ENCODE measurements around the gene FBXO5.
A peak's percentile ranks its signal among the peaks of the same experiment; 100 is the strongest.

The FBXO5 gene

DNA sequence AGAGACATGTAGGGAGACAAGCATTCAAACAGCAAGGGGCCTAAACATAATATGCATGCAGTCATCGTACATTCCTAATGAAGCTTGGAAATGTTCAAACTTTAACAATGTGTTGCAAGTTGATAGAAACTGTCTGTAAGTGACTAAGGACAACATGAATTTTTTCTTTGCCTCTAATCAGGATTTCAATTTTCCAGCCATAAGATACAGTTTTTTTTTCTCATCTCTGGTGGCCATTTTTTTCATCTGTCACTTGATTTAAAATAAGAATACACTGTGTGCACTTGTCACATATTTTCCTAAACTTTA, 41.8 kb upstream of the FBXO5 start:
- TF ChIP-seq, protein P1, sequence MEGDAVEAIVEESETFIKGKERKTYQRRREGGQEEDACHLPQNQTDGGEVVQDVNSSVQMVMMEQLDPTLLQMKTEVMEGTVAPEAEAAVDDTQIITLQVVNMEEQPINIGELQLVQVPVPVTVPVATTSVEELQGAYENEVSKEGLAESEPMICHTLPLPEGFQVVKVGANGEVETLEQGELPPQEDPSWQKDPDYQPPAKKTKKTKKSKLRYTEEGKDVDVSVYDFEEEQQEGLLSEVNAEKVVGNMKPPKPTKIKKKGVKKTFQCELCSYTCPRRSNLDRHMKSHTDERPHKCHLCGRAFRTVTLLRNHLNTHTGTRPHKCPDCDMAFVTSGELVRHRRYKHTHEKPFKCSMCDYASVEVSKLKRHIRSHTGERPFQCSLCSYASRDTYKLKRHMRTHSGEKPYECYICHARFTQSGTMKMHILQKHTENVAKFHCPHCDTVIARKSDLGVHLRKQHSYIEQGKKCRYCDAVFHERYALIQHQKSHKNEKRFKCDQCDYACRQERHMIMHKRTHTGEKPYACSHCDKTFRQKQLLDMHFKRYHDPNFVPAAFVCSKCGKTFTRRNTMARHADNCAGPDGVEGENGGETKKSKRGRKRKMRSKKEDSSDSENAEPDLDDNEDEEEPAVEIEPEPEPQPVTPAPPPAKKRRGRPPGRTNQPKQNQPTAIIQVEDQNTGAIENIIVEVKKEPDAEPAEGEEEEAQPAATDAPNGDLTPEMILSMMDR (conservative IDR thresholded peaks at IDR 0.05; ENCODE audit: control insufficient read depth, insufficient read depth, low read depth, low read length) = no peak
- DNase-seq (ENCODE audit: low read depth) = no peak
- no peak overlapping the region for H3K4me3 ChIP-seq (ENCODE audit: control insufficient read depth, low read depth, low read length)

DNA sequence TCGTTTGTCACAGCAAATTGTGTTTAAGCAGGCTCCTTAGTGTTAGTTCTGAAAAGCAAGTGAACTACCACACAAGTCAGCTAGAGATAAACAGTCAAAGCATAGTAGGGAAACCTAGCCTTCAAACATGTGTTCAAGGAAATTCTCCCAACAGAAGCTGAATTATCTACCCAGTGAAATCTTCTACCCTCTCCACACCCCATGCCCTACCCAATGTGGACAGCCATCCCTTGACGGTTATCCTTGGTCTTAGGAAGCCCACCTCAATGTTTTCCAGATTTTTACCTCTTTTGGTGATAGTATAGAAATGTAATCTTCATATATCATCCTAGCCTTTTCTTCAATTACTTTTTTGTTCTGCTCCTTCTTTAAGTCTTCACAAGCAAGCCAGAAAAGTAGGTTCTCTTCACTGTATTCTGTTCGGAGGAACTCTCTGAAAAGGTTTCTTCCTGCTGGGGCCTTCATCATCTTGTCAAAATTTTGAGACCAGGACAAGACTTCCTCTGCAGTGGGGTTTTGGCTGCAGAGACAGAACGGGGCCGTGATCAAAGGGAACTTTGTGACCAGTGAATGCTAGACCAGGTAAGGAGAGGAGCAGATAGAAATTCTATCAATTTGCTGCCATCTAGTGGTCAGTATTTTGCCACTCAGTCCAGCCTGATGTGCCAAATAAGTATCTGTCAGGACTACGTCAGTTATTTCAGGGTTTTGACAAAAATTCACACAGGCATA, 41.3 kb upstream of the FBXO5 start:
- peak; percentile 68 for DNase-seq (ENCODE audit: low read depth)

DNA sequence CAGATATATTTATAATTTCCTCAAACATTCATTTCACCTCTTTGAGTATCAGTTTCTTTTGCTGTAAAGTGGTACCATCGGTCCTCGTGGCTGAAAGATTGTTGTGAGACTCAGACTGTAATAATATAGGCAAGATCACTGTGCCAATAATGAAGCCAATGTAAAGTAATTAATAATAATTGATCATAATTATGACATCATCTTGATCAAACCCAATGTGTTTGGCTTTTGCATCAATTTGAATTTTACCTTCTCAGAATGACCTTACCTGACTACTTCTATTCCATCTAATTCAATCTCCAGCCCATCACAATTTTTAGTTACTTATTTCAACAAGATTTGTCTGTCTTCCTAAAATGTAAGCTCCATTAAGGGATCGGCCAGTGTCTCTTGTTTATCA, 35.5 kb upstream of the FBXO5 start:
- no peak overlapping the region for H3K4me3 ChIP-seq (ENCODE audit: control insufficient read depth, low read depth, low read length)
- no peak for DNase-seq (ENCODE audit: low read depth)
- TF ChIP-seq, protein P1 (conservative IDR thresholded peaks at IDR 0.05; ENCODE audit: control insufficient read depth, insufficient read depth, low read depth, low read length) = no peak

More for the DNA sequence above, 41.3 kb upstream of the FBXO5 start:
- TF ChIP-seq, protein P1 (conservative IDR thresholded peaks at IDR 0.05; ENCODE audit: control insufficient read depth, insufficient read depth, low read depth, low read length) = peak; percentile 74
- no peak overlapping the region for H3K4me3 ChIP-seq (ENCODE audit: control insufficient read depth, low read depth, low read length)

DNA sequence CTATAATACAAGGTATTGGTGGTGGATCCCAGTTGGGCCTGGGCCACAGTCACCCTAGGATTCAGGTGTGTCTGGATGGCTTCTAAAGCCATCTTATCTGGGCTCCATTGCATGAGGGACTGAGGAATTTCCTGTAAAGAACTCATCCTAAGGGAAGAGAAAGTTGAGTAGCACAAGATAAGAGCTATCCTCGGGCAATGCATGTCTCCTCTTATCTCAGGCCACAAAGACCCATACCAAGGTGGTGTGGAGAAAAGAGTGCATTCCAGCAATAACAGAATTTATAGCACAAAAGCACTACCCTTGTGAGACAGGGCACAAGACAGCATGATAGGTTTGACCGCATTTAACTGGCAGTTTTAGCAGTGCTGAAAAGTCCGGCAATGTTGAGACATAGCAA, 34.0 kb upstream of the FBXO5 start:
- no peak overlapping the region for H3K4me3 ChIP-seq (ENCODE audit: control insufficient read depth, low read depth, low read length)
- no peak for DNase-seq (ENCODE audit: low read depth)

DNA sequence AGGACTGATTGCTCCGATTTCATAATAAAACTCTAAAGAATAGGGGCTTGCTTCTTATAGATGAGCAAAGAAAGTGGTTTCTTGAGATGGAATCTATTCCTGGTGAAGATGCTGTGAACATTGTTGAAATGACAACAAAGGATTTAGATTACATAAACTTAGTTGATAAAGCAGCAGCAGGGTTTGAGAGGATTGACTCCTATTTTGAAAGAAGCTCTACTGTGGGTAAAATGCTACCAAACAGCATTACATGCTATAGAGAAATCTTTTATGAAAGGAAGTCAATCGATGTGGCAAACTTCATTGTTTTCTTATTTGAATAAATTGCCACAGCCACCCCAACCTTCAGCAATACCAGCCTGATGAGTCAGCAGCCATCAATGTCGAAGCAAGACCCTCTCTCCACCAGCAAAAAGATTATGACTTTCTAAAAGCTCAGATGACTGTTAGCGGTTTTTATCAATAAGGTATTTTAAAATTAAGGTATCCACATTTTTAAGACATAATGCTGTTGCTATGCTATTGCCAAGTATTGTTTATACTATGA, 32.3 kb upstream of the FBXO5 start:
- H3K4me3 ChIP-seq (ENCODE audit: control insufficient read depth, low read depth, low read length) = no peak overlapping the region
- TF ChIP-seq, protein P1 (conservative IDR thresholded peaks at IDR 0.05; ENCODE audit: control insufficient read depth, insufficient read depth, low read depth, low read length) = no peak
- DNase-seq (ENCODE audit: low read depth) = no peak

More for the DNA sequence above, 34.0 kb upstream of the FBXO5 start:
- TF ChIP-seq, protein P1 (conservative IDR thresholded peaks at IDR 0.05; ENCODE audit: control insufficient read depth, insufficient read depth, low read depth, low read length) = no peak

DNA sequence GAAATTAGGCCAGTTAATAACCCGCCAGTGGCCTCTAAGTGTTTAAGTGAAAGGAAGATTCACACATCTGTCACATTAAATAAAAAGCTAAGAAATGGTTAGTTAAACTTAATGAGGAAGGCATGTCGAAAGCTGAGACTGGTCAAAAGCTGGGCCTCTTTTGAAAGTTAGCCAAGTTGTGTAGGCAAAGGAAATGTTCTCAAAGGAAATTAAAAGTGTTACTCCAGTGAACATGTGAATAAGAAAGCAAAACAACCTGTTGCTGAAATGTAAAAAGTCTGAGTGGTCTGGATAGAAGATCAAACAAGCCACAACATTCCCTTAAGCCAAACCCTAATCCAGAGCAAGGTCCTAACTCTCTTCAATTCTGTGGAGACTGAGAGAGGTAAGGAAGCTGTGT, 30.6 kb upstream of the FBXO5 start:
- TF ChIP-seq, protein P1 (conservative IDR thresholded peaks at IDR 0.05; ENCODE audit: control insufficient read depth, insufficient read depth, low read depth, low read length) = no peak
- H3K4me3 ChIP-seq (ENCODE audit: control insufficient read depth, low read depth, low read length) = no peak overlapping the region
- DNase-seq (ENCODE audit: low read depth) = no peak

Measured in fibroblast of mammary gland (primary cell).